Mucosa of descending colon (tissue), 3 donors: Measurements from ENCODE around the gene SRPK1. TPM values are rescaled to one million over a fixed set of nuclear protein-coding genes. Genes with fewer than 3 reads are reported as not detected.

Experiments
- ATAC-seq: fragments of 200-7000 bp; cut with Tn5 transposase; one replicate; pipeline ENCODE4 v1.9.1; 2020; ENCODE audit warnings: mild to moderate bottlenecking, moderate library complexity
- DNase-seq, 3 donors: peaks; one replicate each; pipeline ENCODE4 v3.0.0-alpha.2; 2020
- H3K36me3 ChIP-seq: fragments of 200-600 bp; one replicate; pipeline ENCODE4 v1.8.0; 2021; ENCODE audit warnings: low read depth, mild to moderate bottlenecking
- H3K4me1 ChIP-seq: fragments of 200-600 bp; one replicate; pipeline ENCODE4 v1.8.0; 2021; ENCODE audit warnings: low read depth, mild to moderate bottlenecking
- H3K4me3 ChIP-seq: fragments of 200-600 bp; one replicate; pipeline ENCODE4 v1.8.0; 2021; ENCODE audit warnings: mild to moderate bottlenecking
- H3K9me3 ChIP-seq: fragments of 200-600 bp; one replicate; pipeline ENCODE4 v1.8.0; 2021; ENCODE audit warnings: mild to moderate bottlenecking
- intact Hi-C, 2 donors: fragments of 100-400 bp; cut with DNase I in 1 of 2; cut with micrococcal nuclease in 1 of 2; formaldehyde crosslinking; loops; one replicate each; pipeline versions ENCODE4 v1.11.0 to v1.11.1; 2022; cut with DNase I, micrococcal nuclease
- total RNA-seq, 3 donors: library from RNA; stranded (reverse); fragmentation: NEBNext Ultra II Directional in 2 of 3; extraction: Animal tissue kit (Norgen Biotek cat#: 25700) in 2 of 3; gene quantifications; one replicate each; pipeline versions ENCODE4 v1.2.1 to v1.2.4, GENCODE V29; 2021 to 2023
- TF ChIP-seq, protein P1 (sequence below): fragments of 200-600 bp; IDR thresholded peaks from one replicate; pipeline ENCODE4 v1.8.0; 2022; ENCODE audit warnings: antibody characterized with exemption, mild to moderate bottlenecking
- donor health status: DM: no; HTN: no; CAD: no; lungs with moderate emphysema.
- donor health status: DM: no; HTN: no; CAD: no.
- donor health status: DM: no; HTN: yes; CAD: no.

SRPK1 gene
- total RNA-seq, 3 donors from 2014 or later, result 57.3 to 84.3 (median 75.8) TPM

DNA sequence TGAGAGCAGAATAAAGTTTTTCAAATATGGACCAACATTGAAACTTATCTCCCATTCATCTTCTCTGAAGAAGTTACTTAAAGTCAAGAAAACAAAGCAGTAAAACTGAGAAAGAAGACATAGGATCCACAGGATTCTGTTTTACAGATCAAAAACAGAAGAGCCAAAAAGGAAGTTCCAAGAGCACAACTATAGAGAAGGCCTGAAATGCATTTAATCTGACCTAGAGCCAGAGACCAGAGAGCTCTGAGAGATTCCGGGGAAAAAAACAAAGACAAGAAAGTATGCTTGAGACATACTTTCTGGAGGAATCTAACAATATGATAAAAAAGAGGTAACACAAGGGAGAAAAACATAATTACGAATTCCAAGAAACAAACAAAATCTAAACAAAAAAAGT is 26.1 kb downstream of the SRPK1 start:
- no peaks in the 10 kb centered on the region for H3K4me1 ChIP-seq

DNA sequence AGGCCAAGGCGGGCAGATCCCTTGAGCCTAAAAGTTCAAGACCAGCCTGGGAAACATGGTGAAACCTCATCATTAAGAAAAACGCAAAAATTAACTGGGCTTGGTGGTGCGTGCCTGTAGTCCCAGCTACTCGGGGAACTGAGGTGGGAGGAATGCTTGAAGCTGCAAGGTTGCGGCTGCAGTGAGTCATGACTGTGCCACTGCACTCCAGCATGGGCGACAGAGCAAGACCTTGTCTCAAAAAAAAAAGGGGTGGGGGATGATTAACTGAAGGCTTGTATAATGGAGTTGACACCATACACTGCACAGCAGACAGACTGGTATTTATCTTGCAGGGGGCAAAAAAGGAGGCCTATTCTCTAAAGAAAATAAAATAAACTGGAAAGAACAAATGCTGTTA is 27.7 kb downstream of the SRPK1 start:
- no peaks in the 10 kb centered on the region for H3K4me1 ChIP-seq
- H3K4me3 ChIP-seq, result no peak overlapping the region
- intact Hi-C loops, result no loop called here
- H3K9me3 ChIP-seq, result no peaks in the 10 kb centered on the region
- peaks cover 5% of the 10 kb centered on the region for H3K36me3 ChIP-seq
- TF ChIP-seq, protein P1, sequence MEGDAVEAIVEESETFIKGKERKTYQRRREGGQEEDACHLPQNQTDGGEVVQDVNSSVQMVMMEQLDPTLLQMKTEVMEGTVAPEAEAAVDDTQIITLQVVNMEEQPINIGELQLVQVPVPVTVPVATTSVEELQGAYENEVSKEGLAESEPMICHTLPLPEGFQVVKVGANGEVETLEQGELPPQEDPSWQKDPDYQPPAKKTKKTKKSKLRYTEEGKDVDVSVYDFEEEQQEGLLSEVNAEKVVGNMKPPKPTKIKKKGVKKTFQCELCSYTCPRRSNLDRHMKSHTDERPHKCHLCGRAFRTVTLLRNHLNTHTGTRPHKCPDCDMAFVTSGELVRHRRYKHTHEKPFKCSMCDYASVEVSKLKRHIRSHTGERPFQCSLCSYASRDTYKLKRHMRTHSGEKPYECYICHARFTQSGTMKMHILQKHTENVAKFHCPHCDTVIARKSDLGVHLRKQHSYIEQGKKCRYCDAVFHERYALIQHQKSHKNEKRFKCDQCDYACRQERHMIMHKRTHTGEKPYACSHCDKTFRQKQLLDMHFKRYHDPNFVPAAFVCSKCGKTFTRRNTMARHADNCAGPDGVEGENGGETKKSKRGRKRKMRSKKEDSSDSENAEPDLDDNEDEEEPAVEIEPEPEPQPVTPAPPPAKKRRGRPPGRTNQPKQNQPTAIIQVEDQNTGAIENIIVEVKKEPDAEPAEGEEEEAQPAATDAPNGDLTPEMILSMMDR, result no peak
- DNase-seq, result no peak
- ATAC-seq, result no peak

More for the DNA sequence above, 26.1 kb downstream of the SRPK1 start:
- Histone ChIP-seq H3K9me3 (no peaks in the 10 kb centered on the region), H3K4me3 (no peak overlapping the region), H3K36me3 (no peaks in the 10 kb centered on the region)
- intact Hi-C loops, result no loop called here
- no peak for DNase-seq
- TF ChIP-seq, protein P1, result no peak
- no peak for ATAC-seq

DNA sequence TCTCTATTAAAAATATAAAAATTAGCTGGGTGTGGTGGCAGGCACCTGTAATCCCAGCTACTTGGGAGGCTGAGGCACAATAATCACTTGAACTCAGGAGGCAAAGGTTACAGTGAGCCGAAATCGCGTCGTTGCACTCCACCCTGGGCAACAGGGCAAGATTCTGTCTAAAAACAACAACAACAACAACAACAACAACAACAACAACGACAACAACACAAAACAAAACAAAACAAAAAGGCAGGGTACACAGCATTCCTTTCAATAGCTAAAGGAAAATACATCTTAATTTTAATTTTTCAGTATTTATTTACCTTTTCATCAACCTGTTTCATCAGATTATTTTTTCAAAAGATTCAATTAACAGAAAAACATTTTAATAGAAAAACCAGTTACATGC is 28.4 kb downstream of the SRPK1 start:
- no peak for DNase-seq

DNA sequence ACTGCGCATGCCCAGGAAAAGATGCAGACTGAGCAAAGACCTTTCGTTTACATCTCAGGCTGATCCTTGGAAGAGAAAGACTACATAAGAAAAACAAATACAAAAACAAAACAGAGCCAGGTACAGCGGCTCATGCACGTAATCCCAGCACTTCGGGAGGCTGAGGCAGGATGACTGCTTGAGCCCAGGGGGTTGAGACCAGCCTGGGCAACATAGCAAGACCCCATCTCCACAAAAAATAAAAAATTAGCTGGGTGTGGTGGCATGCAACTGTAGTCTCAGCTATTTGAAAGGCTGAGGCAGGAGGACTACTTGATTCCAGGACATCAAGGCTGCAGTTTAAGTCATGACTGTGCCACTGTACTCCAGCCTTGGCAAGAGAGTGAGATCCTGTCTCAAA is 41.7 kb downstream of the SRPK1 start:
- DNase-seq (no peak), ATAC-seq (no peak)
- Histone ChIP-seq H3K36me3 (no peaks in the 10 kb centered on the region), H3K4me3 (no peak overlapping the region), H3K9me3 (peaks cover 7% of the 10 kb centered on the region), H3K4me1 (no peaks in the 10 kb centered on the region)
- intact Hi-C loops, result no loop called here
- TF ChIP-seq, protein P1, result no peak

More for the DNA sequence above, 28.4 kb downstream of the SRPK1 start:
- intact Hi-C loops, result no loop called here
- Histone ChIP-seq H3K36me3 (peaks cover 5% of the 10 kb centered on the region), H3K9me3 (no peaks in the 10 kb centered on the region), H3K4me3 (no peak overlapping the region), H3K4me1 (no peaks in the 10 kb centered on the region)
- TF ChIP-seq, protein P1, result no peak
- no peak for ATAC-seq

DNA sequence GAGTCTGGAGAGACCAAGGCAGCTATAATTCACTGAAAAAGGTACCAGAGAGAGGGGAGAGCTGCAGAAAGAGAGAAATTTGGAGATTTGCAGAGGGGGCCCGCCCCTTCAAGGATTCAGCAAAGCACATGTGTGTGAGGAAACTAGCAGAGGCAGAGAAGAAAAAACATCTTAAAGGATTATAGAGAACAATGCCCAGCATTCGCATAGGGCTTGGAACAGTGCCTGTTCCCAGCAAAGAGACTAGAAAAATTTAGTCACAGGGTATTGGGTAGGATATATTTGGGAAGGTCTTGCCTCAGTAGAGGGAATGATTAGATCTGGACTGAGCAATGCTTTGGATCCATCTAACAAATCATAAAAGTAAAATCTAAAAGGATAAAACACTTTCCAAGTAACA is 44.0 kb downstream of the SRPK1 start:
- no peak overlapping the region for H3K4me3 ChIP-seq
- no peaks in the 10 kb centered on the region for H3K4me1 ChIP-seq
- ATAC-seq (no peak), DNase-seq (no peak)
- intact Hi-C loops, result no loop called here
- TF ChIP-seq, protein P1, result no peak
- H3K36me3 ChIP-seq, result no peaks in the 10 kb centered on the region
- H3K9me3 ChIP-seq, result peaks cover 7% of the 10 kb centered on the region

DNA sequence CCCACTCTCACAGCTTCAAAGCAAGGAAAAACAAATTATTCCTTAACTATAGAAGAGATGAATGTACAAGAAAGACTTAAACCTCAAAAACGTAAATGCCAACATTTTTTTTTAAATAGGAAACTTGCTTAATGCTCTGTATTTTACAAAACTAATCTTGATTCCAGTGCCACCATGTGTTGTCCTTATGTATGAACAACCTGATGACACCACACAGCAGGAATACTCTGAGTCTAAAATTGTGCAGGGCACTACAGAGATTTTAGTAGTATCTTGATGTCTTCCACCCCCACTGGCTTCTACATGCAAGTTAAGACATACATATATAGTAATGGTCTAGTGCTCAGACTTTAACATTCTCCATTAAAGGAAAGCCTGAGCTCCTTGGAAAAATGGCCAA is 46.2 kb downstream of the SRPK1 start:
- DNase-seq (no peak), ATAC-seq (no peak)
- Histone ChIP-seq H3K9me3 (no peaks in the 10 kb centered on the region), H3K36me3 (no peaks in the 10 kb centered on the region), H3K4me3 (no peak overlapping the region), H3K4me1 (no peaks in the 10 kb centered on the region)
- TF ChIP-seq, protein P1, result no peak
- intact Hi-C loops, result no loop called here
